ENCODE results near the gene SIK2.

- TF ChIP-seq, protein P1, sequence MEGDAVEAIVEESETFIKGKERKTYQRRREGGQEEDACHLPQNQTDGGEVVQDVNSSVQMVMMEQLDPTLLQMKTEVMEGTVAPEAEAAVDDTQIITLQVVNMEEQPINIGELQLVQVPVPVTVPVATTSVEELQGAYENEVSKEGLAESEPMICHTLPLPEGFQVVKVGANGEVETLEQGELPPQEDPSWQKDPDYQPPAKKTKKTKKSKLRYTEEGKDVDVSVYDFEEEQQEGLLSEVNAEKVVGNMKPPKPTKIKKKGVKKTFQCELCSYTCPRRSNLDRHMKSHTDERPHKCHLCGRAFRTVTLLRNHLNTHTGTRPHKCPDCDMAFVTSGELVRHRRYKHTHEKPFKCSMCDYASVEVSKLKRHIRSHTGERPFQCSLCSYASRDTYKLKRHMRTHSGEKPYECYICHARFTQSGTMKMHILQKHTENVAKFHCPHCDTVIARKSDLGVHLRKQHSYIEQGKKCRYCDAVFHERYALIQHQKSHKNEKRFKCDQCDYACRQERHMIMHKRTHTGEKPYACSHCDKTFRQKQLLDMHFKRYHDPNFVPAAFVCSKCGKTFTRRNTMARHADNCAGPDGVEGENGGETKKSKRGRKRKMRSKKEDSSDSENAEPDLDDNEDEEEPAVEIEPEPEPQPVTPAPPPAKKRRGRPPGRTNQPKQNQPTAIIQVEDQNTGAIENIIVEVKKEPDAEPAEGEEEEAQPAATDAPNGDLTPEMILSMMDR (IDR thresholded peaks at IDR 0.05) = no peak
- TF ChIP-seq EP300 (IDR thresholded peaks at IDR 0.05) (no peak), POLR2A (IDR thresholded peaks at IDR 0.05) (no peak), POLR2AphosphoS5 (IDR thresholded peaks at IDR 0.05) (no peak)
Measured at GRCh38 chr11:111581341-111581740, 20.9 kb upstream of the SIK2 start.
